K562 (cell line): Measurements from ENCODE around the gene MC1R. TPM values are rescaled to one million over a fixed set of nuclear protein-coding genes. Genes with fewer than 3 reads are reported as not detected.

Experiments used
- ATAC-seq: fragments of 200-7000 bp; cut with Tn5 transposase; 3 replicates; pipeline ENCODE4 v1.9.1; 2020; ENCODE audit warnings: moderate library complexity
- BruUV-seq: library from RNA; stranded (reverse); fragments of 400-500 nt; replicated peaks from 2 replicates; lab custom pipeline; 2021; lab: Mats Ljungman, UMichigan
- CTCF ChIA-PET: fragments of 300-600 bp; formaldehyde crosslinking; extraction: SDS; loops from one replicate; lab custom pipeline; 2021; ENCODE audit warnings: low intra/inter-chr PET ratio; lab: Yijun Ruan, JAX
- POLR2A ChIA-PET: fragments of 300-600, 350-650 bp; sonication (Branson Sonifier 250); formaldehyde crosslinking; extraction: SDS; loops from one replicate; lab custom pipeline; 2021; ENCODE audit warnings: antibody characterized with exemption, inconsistent platforms; lab: Yijun Ruan, JAX
- DNase-seq, 4 experiments: peaks; one replicate each; pipeline versions ENCODE4 v3.0.0 to v3.0.0-alpha.2; 2011 to 2018; ENCODE audit warnings: low spot score in 3 of 4, mixed read lengths in 3 of 4; ENCODE audit errors: extremely low read depth in 1 of 4
- FAIRE-seq: peaks from 2 replicates; lab custom pipeline; 2011; peaks lifted over from hg19 to GRCh38; lab: Jason Lieb, UNC
- H2AFZ ChIP-seq: 2 replicates; pipeline ENCODE4 v1.6.0; 2011; ENCODE audit warnings: low read depth, low read length, control low read depth, inconsistent platforms
- H3K27ac ChIP-seq: fragments of 200-600 bp; 3 replicates; pipeline ENCODE4 v1.8.0; 2011; ENCODE audit warnings: low read depth, mild to moderate bottlenecking, control low read depth, inconsistent platforms, low read length, moderate library complexity, mixed read lengths; ENCODE audit errors: extremely low read depth
- H3K27me3 ChIP-seq, 2 experiments: fragments of 300-600 bp in 1 of 2; 2 replicates in 1 of 2; 3 replicates in 1 of 2; pipeline versions ENCODE4 v1.6.0 to v1.8.0; 2011; ENCODE audit warnings: inconsistent platforms in 2 of 2, low read length in 2 of 2, mild to moderate bottlenecking in 1 of 2, mixed read lengths in 1 of 2, moderate library complexity in 1 of 2; ENCODE audit not compliant: control insufficient read depth in 2 of 2, insufficient read depth in 2 of 2
- H3K36me3 ChIP-seq: fragments of 300-600 bp; 3 replicates; pipeline ENCODE4 v1.8.0; 2011; ENCODE audit warnings: mild to moderate bottlenecking, low read length, inconsistent platforms; ENCODE audit not compliant: control insufficient read depth, insufficient read depth
- H3K4me1 ChIP-seq, 2 experiments: fragments of 200-600 bp in 1 of 2; replicated peaks in 1 of 2; 2 replicates in 1 of 2; 3 replicates in 1 of 2; pipeline versions ENCODE4 v1.5.1 to v1.8.0; 2011; ENCODE audit warnings: inconsistent platforms in 2 of 2, low read length in 2 of 2, mild to moderate bottlenecking in 1 of 2, mixed read lengths in 1 of 2, moderate library complexity in 1 of 2; ENCODE audit not compliant: control insufficient read depth in 2 of 2, insufficient read depth in 2 of 2
- H3K4me2 ChIP-seq: 2 replicates; pipeline ENCODE4 v1.6.1; 2011; ENCODE audit warnings: low read length, control low read depth, inconsistent platforms, mixed read lengths; ENCODE audit not compliant: insufficient read depth
- H3K4me3 ChIP-seq: fragments of 200-600 bp; sonication (generic), shearing (Covaris generic); 2 replicates; pipeline ENCODE4 v1.5.1; 2016; ENCODE audit warnings: control low read depth, inconsistent platforms
- H3K79me2 ChIP-seq: fragments of 200-600 bp; 3 replicates; pipeline ENCODE4 v1.8.0; 2011; ENCODE audit warnings: low read length, inconsistent platforms; ENCODE audit not compliant: control insufficient read depth, insufficient read depth
- H3K9ac ChIP-seq, 2 experiments: 2 replicates each; pipeline versions ENCODE4 v1.6.0 to v1.6.1; 2011; ENCODE audit warnings: low read depth in 2 of 2, low read length in 2 of 2, control low read depth in 1 of 2, inconsistent platforms in 1 of 2, mild to moderate bottlenecking in 1 of 2, mixed read lengths in 1 of 2; ENCODE audit not compliant: insufficient read depth in 1 of 2
- H3K9me1 ChIP-seq: one replicate; pipeline ENCODE4 v1.6.0; 2011; ENCODE audit warnings: inconsistent platforms, mild to moderate bottlenecking, low read length, moderate library complexity; ENCODE audit not compliant: control insufficient read depth, insufficient read depth
- H3K9me3 ChIP-seq: replicated peaks from 2 replicates; pipeline ENCODE4 v1.5.1; 2011; ENCODE audit warnings: low read depth, low read length, inconsistent platforms; ENCODE audit not compliant: control insufficient read depth, insufficient read depth
- H4K20me1 ChIP-seq: replicated peaks from 2 replicates; pipeline ENCODE4 v1.6.1; 2011; ENCODE audit warnings: low read length, inconsistent platforms, mixed read lengths; ENCODE audit not compliant: control insufficient read depth, insufficient read depth
- DIDO1 ChIP-seq: fragments of 450-650 bp; IDR thresholded peaks from 2 replicates; pipeline ENCODE4 v1.6.1; 2016; ENCODE audit warnings: low read depth, missing biosample characterization, missing genetic modification characterization
- POLR2A ChIP-seq: fragments of 450-650 bp; conservative IDR thresholded peaks from 2 replicates; pipeline ENCODE4 v1.6.1; 2016
- POLR2B ChIP-seq: fragments of 450-650 bp; IDR thresholded peaks from 2 replicates; pipeline ENCODE4 v1.6.1; 2018; ENCODE audit warnings: low read depth; ENCODE audit not compliant: partially characterized antibody
- POLR2G ChIP-seq: fragments of 200-400 bp; formaldehyde crosslinking; IDR thresholded peaks from 2 replicates; pipeline ENCODE4 v1.6.1; 2017; ENCODE audit warnings: low read depth, mild to moderate bottlenecking, antibody characterized with exemption, low read length, moderate library complexity
- STAT5A ChIP-seq: IDR thresholded peaks from 2 replicates; pipeline ENCODE4 v1.6.1; 2012; ENCODE audit warnings: low read length, inconsistent platforms, borderline replicate concordance
- WGBS: fragments of 100-300 bp; shearing (Covaris generic); methylation state at CpG from one replicate; pipeline ENCODE4 v1.1.6; 2016; ENCODE audit warnings: low coverage, mixed read lengths; ENCODE audit not compliant: insufficient coverage; ENCODE audit errors: missing lambda C conversion rate; 5-methylcytosine and 5-hydroxymethylcytosine counted together
- in situ Hi-C: fragments of 300-500 bp; cut with MboI; formaldehyde crosslinking; loops from 4 replicates; pipeline ENCODE4 v1.15.0; 2018; ENCODE audit warnings: inconsistent platforms, mixed read lengths
- intact Hi-C: fragments of 100-400 bp; cut with micrococcal nuclease; formaldehyde crosslinking; loops from 2 replicates; pipeline ENCODE4 v1.14.2; 2022
- polyA plus RNA-seq, 8 experiments: library from polyadenylated mRNA; depleted of rRNA in 4 of 8; stranded (reverse) in 5 of 8; unstranded in 3 of 8; fragments of >200 nt; fragmentation: Nextera tagmentation in 2 of 8; fragmentation: Illumina TruSeq in 1 of 8; extraction: Ambion mirVana in 2 of 8; extraction: Trizol in 1 of 8; gene quantifications; 2 replicates each; pipeline versions ENCODE4 v1.2.1 to v1.2.3, GENCODE V29; 2011 to 2014; ENCODE audit warnings: inconsistent platforms in 1 of 8, missing spikeins in 1 of 8
- total RNA-seq, 7 experiments: library from RNA; depleted of rRNA in 6 of 7; stranded (reverse); fragments of >200 nt in 6 of 7; fragmentation: Illumina TruSeq in 2 of 7; extraction: Trizol in 2 of 7; gene quantifications; 2 replicates each; pipeline versions ENCODE4 v1.2.1 to v1.2.3, GENCODE V29; 2011 to 2021; ENCODE audit warnings: low replicate concordance in 1 of 7

MC1R gene
- total and polyA plus RNA-seq, 9 of the 15 experiments (the other 6 are each of a cell fraction or from before 2014, with no cell fraction given), result 0.14 to 5.3 (median 2.5) TPM; not detected in 1

DNA sequence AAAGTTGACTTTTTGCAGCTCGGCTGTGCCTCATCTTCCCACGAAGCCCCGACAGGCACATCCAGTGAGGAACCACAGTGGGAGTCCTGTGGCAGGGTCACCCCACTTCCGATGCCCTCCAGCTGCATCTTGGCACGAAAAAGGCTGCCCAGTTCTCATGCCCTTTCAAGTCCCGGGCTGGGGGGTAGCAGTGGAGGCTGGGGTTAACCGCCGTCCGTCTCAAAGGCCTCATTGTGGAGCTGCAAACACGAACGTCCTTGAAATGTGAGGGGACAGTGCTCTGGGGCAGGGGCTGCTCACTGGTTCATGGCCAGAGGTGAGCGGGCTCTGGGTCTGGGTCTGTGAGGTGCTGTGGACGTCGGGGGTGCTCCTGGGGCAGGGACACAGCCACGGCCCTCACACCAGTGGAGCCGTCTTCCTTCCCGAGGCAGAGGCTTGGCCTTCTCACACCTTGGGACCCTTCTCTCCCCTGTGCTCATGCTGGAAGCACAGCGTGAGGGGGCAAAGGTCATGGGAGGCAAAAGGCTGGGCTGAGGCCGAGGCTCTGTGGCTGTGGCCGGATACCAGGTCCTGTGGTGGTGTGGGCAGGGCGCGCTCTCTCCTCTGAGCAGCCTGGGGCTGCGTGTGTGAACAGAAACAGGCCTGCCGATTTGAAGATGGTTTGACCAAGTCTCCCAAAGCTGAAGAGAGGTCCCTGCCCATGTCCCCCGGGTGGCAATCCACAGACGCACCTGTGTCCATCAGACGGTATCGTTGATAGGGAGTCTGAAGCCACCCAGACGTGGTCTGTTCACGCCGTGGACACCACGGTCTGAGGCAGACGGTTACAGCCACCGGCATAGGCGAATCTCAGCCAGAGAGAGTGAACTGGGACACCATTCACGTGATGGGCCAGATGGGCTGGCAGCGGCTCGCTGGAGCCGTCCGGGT lies 3.1 kb upstream of the MC1R start:
- no peaks in the 10 kb centered on the region for H4K20me1 ChIP-seq
- H3K79me2 ChIP-seq, result no peaks in the 10 kb centered on the region
- in situ Hi-C loops, result no loop called here
- peaks cover 19 to 67% of the 10 kb centered on the region in 2 experiments for H3K4me1 ChIP-seq
- H3K27me3 ChIP-seq, result no peaks in the 10 kb centered on the region
- WGBS, result 84% methylated on average over 38 of the region's 40 CpGs
- H3K36me3 ChIP-seq, result peaks cover 22% of the 10 kb centered on the region; the same call in 2 of the 3 replicates
- peak overlapping the region in 1 of 2 experiments; percentile 65; a peak in 1 of 4 replicates for H3K9ac ChIP-seq
- no peak overlapping the region for H3K4me3 ChIP-seq
- H2AFZ ChIP-seq, result no peak overlapping the region
- POLR2A ChIA-PET, result interaction anchor here (0.6 to 1.2 kb wide), 3 partner anchors 9 to 161 kb away, joined by 3 to 8 read pairs (median 3); no protein-coding TSS in a partner anchor
- TF ChIP-seq POLR2B (no peak), POLR2G (peak; percentile 65), DIDO1 (tag) (no peak), POLR2A (0 out of 2 replicates have a peak, but pooled peaks have one; percentile 16), STAT5A (0 out of 2 replicates have a peak, but pooled peaks have one; percentile 3)
- H3K27ac ChIP-seq, result no peak overlapping the region
- no peaks in the 10 kb centered on the region for H3K9me3 ChIP-seq
- BruUV-seq, result no TSS peak
- no peak overlapping the region for H3K4me2 ChIP-seq
- no peaks in the 10 kb centered on the region for H3K9me1 ChIP-seq
- CTCF ChIA-PET, result no interaction called here
- no peak for FAIRE-seq
- ATAC-seq, result no peak
- intact Hi-C loops, result no loop called here
- DNase-seq, result no peak
